HEK293T (cell line): Measurements from ENCODE around the gene GSDME.

Experiments used
- CTCF ChIA-PET: fragments of 350-600 bp; formaldehyde crosslinking; extraction: SDS; loops from one replicate; lab custom pipeline; 2021; ENCODE audit warnings: antibody characterized with exemption, inconsistent platforms; lab: Yijun Ruan, JAX
- POLR2A ChIA-PET: fragments of 350-600 bp; formaldehyde crosslinking; extraction: SDS; loops from one replicate; lab custom pipeline; 2020; ENCODE audit warnings: antibody characterized with exemption, inconsistent platforms; lab: Yijun Ruan, JAX
- DNase-seq: peaks from one replicate; pipeline ENCODE4 v3.0.0; 2012; ENCODE audit warnings: mixed read lengths; ENCODE audit errors: extremely low spot score
- ARNT ChIP-seq: fragments of 450-650 bp; IDR thresholded peaks from 2 replicates; pipeline ENCODE4 v1.6.1; 2017; ENCODE audit warnings: mild to moderate bottlenecking
- BHLHE40 ChIP-seq: fragments of 450-650 bp; IDR thresholded peaks from 2 replicates; pipeline ENCODE4 v1.6.1; 2016; ENCODE audit warnings: mild to moderate bottlenecking, moderate library complexity, borderline replicate concordance
- CTBP1 ChIP-seq: fragments of 450-650 bp; IDR thresholded peaks from 2 replicates; pipeline ENCODE4 v1.6.1; 2016; ENCODE audit warnings: borderline replicate concordance
- ELF4 ChIP-seq: fragments of 450-650 bp; IDR thresholded peaks from 2 replicates; pipeline ENCODE4 v1.6.1; 2017; ENCODE audit warnings: antibody characterized with exemption
- FOXA1 ChIP-seq: fragments of 450-650 bp; IDR thresholded peaks from 2 replicates; pipeline ENCODE4 v1.6.1; 2016; ENCODE audit warnings: mild to moderate bottlenecking
- FOXK2 ChIP-seq: fragments of 450-650 bp; IDR thresholded peaks from 2 replicates; pipeline ENCODE4 v1.6.1; 2016; ENCODE audit warnings: mild to moderate bottlenecking
- FOXM1 ChIP-seq: fragments of 450-650 bp; IDR thresholded peaks from 2 replicates; pipeline ENCODE4 v1.6.1; 2017; ENCODE audit warnings: mild to moderate bottlenecking, borderline replicate concordance
- HDGF ChIP-seq: fragments of 450-650 bp; IDR thresholded peaks from 2 replicates; pipeline ENCODE4 v1.6.1; 2017; ENCODE audit warnings: antibody characterized with exemption, borderline replicate concordance
- L3MBTL2 ChIP-seq: fragments of 450-650 bp; conservative IDR thresholded peaks from 2 replicates; pipeline ENCODE4 v1.6.1; 2016; ENCODE audit warnings: mild to moderate bottlenecking
- LEF1 ChIP-seq: fragments of 450-650 bp; IDR thresholded peaks from 2 replicates; pipeline ENCODE4 v1.6.1; 2017; ENCODE audit warnings: mild to moderate bottlenecking, borderline replicate concordance
- NFRKB ChIP-seq: fragments of 450-650 bp; IDR thresholded peaks from 2 replicates; pipeline ENCODE4 v1.6.1; 2016; ENCODE audit warnings: mild to moderate bottlenecking, moderate library complexity
- SP1 ChIP-seq: fragments of 450-650 bp; IDR thresholded peaks from 2 replicates; pipeline ENCODE4 v1.6.1; 2017
- SUZ12 ChIP-seq: fragments of 450-650 bp; IDR thresholded peaks from 2 replicates; pipeline ENCODE4 v1.6.1; 2016; ENCODE audit warnings: mild to moderate bottlenecking
- TARDBP ChIP-seq: fragments of 450-650 bp; IDR thresholded peaks from 2 replicates; pipeline ENCODE4 v1.6.1; 2016
- ZNF384 ChIP-seq: fragments of 450-650 bp; IDR thresholded peaks from 2 replicates; pipeline ENCODE4 v1.6.1; 2016
- TF ChIP-seq, protein P1 (sequence below): fragments of 450-650 bp; IDR thresholded peaks from 2 replicates; pipeline ENCODE4 v1.6.1; 2016

Gene GSDME

DNA sequence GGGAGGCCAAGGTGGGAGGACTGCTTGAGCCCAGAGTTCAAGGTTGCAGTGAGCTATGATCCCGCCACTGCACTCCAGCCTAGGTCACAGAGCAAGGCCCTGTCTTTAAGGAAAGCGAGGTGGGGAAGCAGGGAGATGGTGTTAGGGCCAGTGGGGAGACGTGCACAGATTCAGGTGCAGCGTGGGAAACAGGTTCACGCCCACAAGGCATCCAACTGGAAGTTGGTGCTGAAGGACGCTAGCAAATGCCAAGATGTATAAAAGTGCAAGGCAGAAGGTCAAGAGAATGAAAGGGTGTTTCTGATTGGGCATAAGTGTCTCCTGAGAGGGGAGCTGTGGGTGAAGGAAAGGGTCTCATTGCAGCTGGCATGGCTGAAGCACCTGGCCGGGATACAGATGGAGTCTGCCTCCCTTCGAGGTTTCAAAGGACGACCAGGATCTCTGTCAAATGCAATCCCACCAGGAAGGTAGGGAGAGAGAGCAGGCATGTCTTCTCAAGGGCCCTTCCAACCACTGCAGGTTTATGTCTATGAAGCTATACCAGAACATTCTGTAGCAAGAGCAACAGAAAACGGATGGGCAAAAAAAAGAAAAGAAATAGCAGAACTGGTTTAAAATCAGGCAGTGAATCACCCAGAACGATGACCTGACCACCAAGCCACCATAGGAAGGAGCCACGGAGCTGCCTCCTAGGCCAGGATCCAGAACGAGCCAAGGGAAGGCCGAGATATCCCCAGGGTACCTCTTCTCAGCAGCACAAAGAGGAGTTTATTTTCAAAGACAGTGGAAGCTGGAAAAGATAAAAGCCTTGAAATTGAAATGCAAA is 43.2 kb downstream of the GSDME start:
- CTCF ChIA-PET: no interaction called here
- TF ChIP-seq SP1 (no peak), BHLHE40 (no peak), ELF4 (no peak), HDGF (no peak), FOXK2 (no peak), LEF1 (no peak), FOXM1 (no peak), CTBP1 (no peak), ARNT (no peak), NFRKB (no peak), FOXA1 (no peak), L3MBTL2 (no peak), ZNF384 (no peak), TARDBP (no peak), SUZ12 (no peak)
- TF ChIP-seq, protein P1, sequence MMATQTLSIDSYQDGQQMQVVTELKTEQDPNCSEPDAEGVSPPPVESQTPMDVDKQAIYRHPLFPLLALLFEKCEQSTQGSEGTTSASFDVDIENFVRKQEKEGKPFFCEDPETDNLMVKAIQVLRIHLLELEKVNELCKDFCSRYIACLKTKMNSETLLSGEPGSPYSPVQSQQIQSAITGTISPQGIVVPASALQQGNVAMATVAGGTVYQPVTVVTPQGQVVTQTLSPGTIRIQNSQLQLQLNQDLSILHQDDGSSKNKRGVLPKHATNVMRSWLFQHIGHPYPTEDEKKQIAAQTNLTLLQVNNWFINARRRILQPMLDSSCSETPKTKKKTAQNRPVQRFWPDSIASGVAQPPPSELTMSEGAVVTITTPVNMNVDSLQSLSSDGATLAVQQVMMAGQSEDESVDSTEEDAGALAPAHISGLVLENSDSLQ: no peak
- POLR2A ChIA-PET: no interaction called here
- DNase-seq: no peak

GRCh38 chr7:24713039-24713793 is 44.0 kb downstream of the GSDME start:
- POLR2A ChIA-PET: no interaction called here
- TF ChIP-seq FOXK2: no peak
- no peak for TF ChIP-seq ZNF384
- TF ChIP-seq BHLHE40: no peak
- TF ChIP-seq HDGF: no peak
- TF ChIP-seq FOXM1: no peak
- no peak for TF ChIP-seq ELF4
- TF ChIP-seq LEF1: no peak
- no peak for TF ChIP-seq L3MBTL2
- no peak for TF ChIP-seq TARDBP
- no peak for TF ChIP-seq FOXA1
- TF ChIP-seq ARNT: no peak
- no peak for TF ChIP-seq CTBP1
- TF ChIP-seq, protein P1: no peak
- no peak for TF ChIP-seq SUZ12
- TF ChIP-seq SP1: no peak
- no peak for TF ChIP-seq NFRKB
- CTCF ChIA-PET: no interaction called here
- DNase-seq: no peak

DNA sequence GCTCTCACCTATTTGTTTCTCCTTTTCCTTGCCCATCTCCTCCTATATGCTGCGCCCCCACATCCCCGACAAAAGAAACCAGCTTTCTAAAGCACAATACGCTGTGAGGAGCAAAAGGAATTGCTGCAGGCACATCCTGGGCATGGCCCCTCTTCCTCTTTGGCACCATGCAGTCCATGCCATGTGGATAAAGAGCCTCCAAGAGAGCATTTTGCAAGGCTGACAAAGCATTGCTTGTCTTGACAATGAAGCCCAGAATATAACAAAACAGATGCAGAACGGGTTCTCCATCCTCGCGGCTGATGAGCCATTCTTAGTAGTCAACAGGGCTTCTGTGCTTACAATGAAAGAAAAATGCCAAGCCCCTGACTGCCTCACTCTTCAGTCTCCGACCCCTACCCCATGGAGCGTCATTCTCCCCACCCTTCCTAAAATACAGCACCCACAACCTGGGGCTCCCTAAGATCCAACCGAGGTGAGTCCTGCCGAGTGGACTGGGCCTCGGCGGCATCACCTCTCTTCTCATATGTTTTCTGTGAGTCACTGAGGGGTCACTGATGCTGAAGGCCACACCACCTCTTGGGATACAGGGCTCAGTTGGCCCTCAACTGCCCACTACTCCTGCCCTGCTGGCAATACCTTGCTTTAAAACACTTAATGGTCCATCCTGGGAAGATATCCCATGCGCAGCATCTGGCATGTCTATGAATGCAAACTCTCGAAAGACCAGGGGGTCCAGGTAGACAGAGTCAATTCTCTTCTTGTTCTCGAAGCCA is 47.5 kb downstream of the GSDME start:
- TF ChIP-seq HDGF: no peak
- TF ChIP-seq SP1: no peak
- no peak for TF ChIP-seq BHLHE40
- no peak for TF ChIP-seq FOXK2
- TF ChIP-seq ARNT: no peak
- TF ChIP-seq CTBP1: no peak
- ChIA-PET POLR2A (no interaction called here), CTCF (no interaction called here)
- no peak for DNase-seq

DNA sequence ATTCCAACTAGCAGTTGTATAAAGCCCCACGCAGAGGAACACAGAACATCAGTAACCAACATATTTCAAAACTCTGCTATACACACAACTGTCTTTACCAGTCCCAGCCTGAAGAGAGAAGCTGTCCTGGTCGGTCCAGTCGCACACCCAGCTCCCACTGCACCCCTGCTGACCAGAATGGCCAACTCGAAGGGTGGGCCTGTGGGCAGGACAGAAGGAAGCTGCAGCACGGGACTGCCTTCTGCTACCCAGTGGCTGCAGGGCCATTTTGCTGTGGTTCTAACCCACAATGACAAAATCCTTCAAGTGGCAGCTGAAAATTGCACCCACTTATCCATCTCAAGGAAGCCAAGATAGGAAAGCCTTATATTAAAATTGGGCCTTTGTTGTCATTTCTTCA is 48.2 kb downstream of the GSDME start:
- POLR2A ChIA-PET: no interaction called here
- TF ChIP-seq FOXA1: no peak
- no peak for TF ChIP-seq SUZ12
- no peak for TF ChIP-seq FOXK2
- TF ChIP-seq FOXM1: no peak
- no peak for TF ChIP-seq NFRKB
- no peak for TF ChIP-seq SP1
- TF ChIP-seq TARDBP: no peak
- TF ChIP-seq, protein P1: no peak
- TF ChIP-seq LEF1: no peak
- TF ChIP-seq HDGF: no peak
- no peak for TF ChIP-seq ARNT
- no peak for TF ChIP-seq ZNF384
- no peak for TF ChIP-seq BHLHE40
- TF ChIP-seq CTBP1: no peak
- TF ChIP-seq ELF4: no peak
- no peak for TF ChIP-seq L3MBTL2
- CTCF ChIA-PET: no interaction called here
- DNase-seq: no peak

DNA sequence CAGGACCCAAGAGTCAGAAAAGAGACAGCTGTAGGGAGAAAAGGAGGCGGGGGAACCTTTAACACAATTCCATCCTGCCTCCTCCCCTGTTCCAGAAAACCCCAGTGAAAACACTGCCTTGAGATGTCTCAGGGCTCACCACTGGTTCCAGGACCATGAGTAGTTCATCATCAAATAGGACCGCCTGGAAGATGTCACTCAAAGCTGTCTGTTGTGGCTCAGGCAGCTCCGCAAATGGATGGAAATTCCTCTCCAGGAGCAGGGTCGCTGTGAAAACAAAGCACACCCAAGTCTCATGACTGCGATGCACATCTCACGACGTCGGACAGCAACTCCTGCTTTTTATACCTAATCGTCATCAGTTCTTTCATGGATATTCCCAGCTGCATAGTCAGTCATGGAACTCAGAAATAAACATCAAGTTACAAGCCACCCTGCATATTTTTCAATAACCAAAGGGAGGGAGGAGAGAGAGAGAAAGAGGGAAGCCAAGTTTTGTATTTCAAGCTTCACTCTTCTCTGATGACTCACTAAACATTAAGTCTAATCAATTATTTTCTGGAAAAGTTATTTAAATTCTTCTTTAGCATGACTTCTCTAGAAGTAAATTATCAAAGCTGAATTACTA is 49.2 kb downstream of the GSDME start:
- DNase-seq: no peak
- TF ChIP-seq ARNT (no peak), BHLHE40 (no peak), FOXA1 (no peak), TARDBP (no peak)
- ChIA-PET POLR2A (no interaction called here), CTCF (no interaction called here)
